HCT116 (cell line): ENCODE measurements around the gene FRMD4A. TPM values are rescaled to one million over a fixed set of nuclear protein-coding genes. Genes with fewer than 3 reads are reported as not detected.

ENCODE experiments used
- ATAC-seq: fragments of 200-7000 bp; cut with Tn5 transposase; 2 replicates; pipeline ENCODE4 v1.9.1; 2020; ENCODE audit warnings: mild to moderate bottlenecking, moderate library complexity
- BruUV-seq: library from RNA; stranded (reverse); fragments of 400-500 nt; replicated peaks from 2 replicates; lab custom pipeline; 2021; lab: Mats Ljungman, UMichigan
- CTCF ChIA-PET: fragments of 300-600 bp; sonication (Branson Sonifier 250); formaldehyde crosslinking; loops from one replicate; lab custom pipeline; 2021; ENCODE audit warnings: antibody characterized with exemption; lab: Charles Lee
- POLR2A ChIA-PET: fragments of 300-600, 350-600 bp; sonication (Branson Sonifier 250); formaldehyde crosslinking; loops from one replicate; lab custom pipeline; 2021; ENCODE audit warnings: antibody characterized with exemption; lab: Charles Lee
- RAD21 ChIA-PET, 2 experiments: fragments of 300-600 bp; sonication (Branson Sonifier 250); formaldehyde crosslinking; loops; one replicate each; lab custom pipeline; 2023; ENCODE audit warnings: low total read pairs in 2 of 2; ENCODE audit not compliant: uncharacterized antibody in 2 of 2, unreplicated experiment in 2 of 2, low non-redundant PET in 1 of 2; lab: Charles Lee
- DNase-seq: peaks from one replicate; pipeline ENCODE4 v3.0.0-alpha.2; 2010; ENCODE audit warnings: low read depth, low spot score
- H2AFZ ChIP-seq: fragments of 200-600 bp; shearing (Covaris generic), sonication (generic); 2 replicates; pipeline ENCODE4 v1.6.1; 2017; ENCODE audit warnings: low read depth, mixed run types, mixed read lengths, antibody characterized with exemption, low read length; ENCODE audit not compliant: poor library complexity, severe bottlenecking
- H3K27ac ChIP-seq: 2 replicates; pipeline ENCODE4 v1.5.1; 2012; ENCODE audit warnings: low read depth, low read length
- H3K27me3 ChIP-seq: fragments of 200-600 bp; sonication (generic); 2 replicates; pipeline ENCODE4 v1.6.1; 2016; ENCODE audit warnings: mixed run types, low read length, mixed read lengths; ENCODE audit not compliant: insufficient read depth
- H3K36me3 ChIP-seq, 2 experiments: fragments of 200-500 bp in 1 of 2; fragments of 200-600 bp in 1 of 2; sonication (Bioruptor generic) in 1 of 2; sonication (generic) in 1 of 2; 2 replicates each; pipeline versions ENCODE4 v1.5.1 to v1.6.1; 2014 to 2016; ENCODE audit warnings: low read length in 2 of 2, inconsistent platforms in 1 of 2, mixed read lengths in 1 of 2, mixed run types in 1 of 2; ENCODE audit not compliant: insufficient read depth in 2 of 2, control insufficient read depth in 1 of 2
- H3K4me1 ChIP-seq, 2 experiments: fragments of 200-600 bp in 1 of 2; sonication (generic) in 1 of 2; 2 replicates each; pipeline versions ENCODE4 v1.5.1 to v1.6.1; 2012 to 2017; ENCODE audit warnings: low read length in 2 of 2, inconsistent platforms in 1 of 2, mild to moderate bottlenecking in 1 of 2, mixed read lengths in 1 of 2, mixed run types in 1 of 2, moderate library complexity in 1 of 2; ENCODE audit not compliant: insufficient read depth in 2 of 2, control insufficient read depth in 1 of 2
- H3K4me2 ChIP-seq: fragments of 200-600 bp; sonication (generic); 2 replicates; pipeline ENCODE4 v1.6.1; 2017; ENCODE audit warnings: mixed run types, low read length, mixed read lengths
- H3K4me3 ChIP-seq, 2 experiments: fragments of 200-600 bp in 1 of 2; sonication (generic) in 1 of 2; replicated peaks in 1 of 2; 2 replicates each; pipeline ENCODE4 v1.5.1; 2011 to 2016; ENCODE audit warnings: low read length in 2 of 2, control low read depth in 1 of 2, low read depth in 1 of 2, mild to moderate bottlenecking in 1 of 2, mixed read lengths in 1 of 2, mixed run types in 1 of 2
- H3K79me2 ChIP-seq: fragments of 200-600 bp; sonication (generic); 2 replicates; pipeline ENCODE4 v1.6.1; 2017; ENCODE audit warnings: mild to moderate bottlenecking, mixed run types, low read length, moderate library complexity, mixed read lengths; ENCODE audit not compliant: insufficient read depth
- H3K9ac ChIP-seq: fragments of 200-600 bp; sonication (generic); 2 replicates; pipeline ENCODE4 v1.6.1; 2016; ENCODE audit warnings: low read length, mixed read lengths
- H3K9me2 ChIP-seq: fragments of 200-600 bp; sonication (generic), shearing (Covaris generic); 2 replicates; pipeline ENCODE4 v1.6.1; 2017; ENCODE audit warnings: mixed run types, mild to moderate bottlenecking, moderate library complexity; ENCODE audit not compliant: insufficient read depth
- H3K9me3 ChIP-seq, 2 experiments: fragments of 200-500 bp in 1 of 2; fragments of 200-600 bp in 1 of 2; sonication (Bioruptor generic) in 1 of 2; sonication (generic) in 1 of 2; 2 replicates each; pipeline ENCODE4 v1.6.1; 2014 to 2017; ENCODE audit warnings: low read length in 2 of 2, mixed read lengths in 2 of 2, inconsistent platforms in 1 of 2, low read depth in 1 of 2, mild to moderate bottlenecking in 1 of 2, mixed run types in 1 of 2, moderate library complexity in 1 of 2; ENCODE audit not compliant: control insufficient read depth in 1 of 2, insufficient read depth in 1 of 2
- H4K20me1 ChIP-seq: fragments of 200-600 bp; sonication (generic), shearing (Covaris generic); 2 replicates; pipeline ENCODE4 v1.6.1; 2017; ENCODE audit warnings: mixed run types, mild to moderate bottlenecking, moderate library complexity; ENCODE audit not compliant: insufficient read depth
- CBX3 ChIP-seq: IDR thresholded peaks from 2 replicates; pipeline ENCODE4 v1.6.1; 2012; ENCODE audit warnings: low read depth
- EGR1 ChIP-seq: IDR thresholded peaks from 2 replicates; pipeline ENCODE4 v1.6.1; 2012; ENCODE audit warnings: low read depth
- FOSL1 ChIP-seq: IDR thresholded peaks from 2 replicates; pipeline ENCODE4 v1.6.1; 2012; ENCODE audit warnings: low read depth
- JUND ChIP-seq: IDR thresholded peaks from 2 replicates; pipeline ENCODE4 v1.6.1; 2012
- MAX ChIP-seq: IDR thresholded peaks from 2 replicates; pipeline ENCODE4 v1.6.1; 2012
- POLR2A ChIP-seq: IDR thresholded peaks from 2 replicates; pipeline ENCODE4 v1.7.0; 2011; ENCODE audit warnings: borderline replicate concordance; ENCODE audit not compliant: insufficient read depth, insufficient read length; ENCODE audit errors: extremely low read depth
- POLR2AphosphoS5 ChIP-seq: IDR thresholded peaks from 2 replicates; pipeline ENCODE4 v1.6.1; 2011; ENCODE audit warnings: mild to moderate bottlenecking, low read depth, low read length, moderate library complexity
- RAD21 ChIP-seq: IDR thresholded peaks from 2 replicates; pipeline ENCODE4 v1.6.1; 2012; ENCODE audit warnings: low read depth, mild to moderate bottlenecking
- SIN3A ChIP-seq: IDR thresholded peaks from 2 replicates; pipeline ENCODE4 v1.6.1; 2012; ENCODE audit warnings: low read depth
- SP1 ChIP-seq: IDR thresholded peaks from 2 replicates; pipeline ENCODE4 v1.6.1; 2012; ENCODE audit warnings: low read depth
- SRF ChIP-seq: IDR thresholded peaks from 2 replicates; pipeline ENCODE4 v1.6.1; 2012; ENCODE audit warnings: low read depth
- TCF7L2 ChIP-seq: IDR thresholded peaks from 2 replicates; pipeline ENCODE4 v1.7.0; 2011; ENCODE audit warnings: borderline replicate concordance, inconsistent platforms; ENCODE audit not compliant: insufficient read depth, insufficient read length; ENCODE audit errors: extremely low read depth
- YY1 ChIP-seq: IDR thresholded peaks from 2 replicates; pipeline ENCODE4 v1.6.1; 2011; ENCODE audit warnings: low read length, low read depth, moderate library complexity, mild to moderate bottlenecking; ENCODE audit not compliant: insufficient replicate concordance; ENCODE audit errors: extremely low read depth
- ZBTB33 ChIP-seq: IDR thresholded peaks from 2 replicates; pipeline ENCODE4 v1.6.1; 2011; ENCODE audit warnings: mild to moderate bottlenecking, low read length, moderate library complexity; ENCODE audit not compliant: insufficient replicate concordance; ENCODE audit errors: extremely low read depth
- ZNF274 ChIP-seq: fragments of 200-500 bp; sonication (Bioruptor generic); IDR thresholded peaks from 2 replicates; pipeline ENCODE4 v1.6.1; 2014; ENCODE audit warnings: mild to moderate bottlenecking, low read depth, low read length, inconsistent platforms
- intact Hi-C: fragments of 100-400 bp; cut with micrococcal nuclease; formaldehyde crosslinking; loops from 2 replicates; pipeline ENCODE4 v1.10.0; 2022
- total RNA-seq: library from RNA; stranded (reverse); gene quantifications from one replicate; pipeline ENCODE4 v1.2.1, GENCODE V29; 2021; ENCODE audit not compliant: unreplicated experiment

The FRMD4A gene
- total RNA-seq, 1 experiment from 2014 or later, result 0.20 TPM

GRCh38 chr10:13911821-13912520 lies 418.8 kb downstream of the FRMD4A start:
- Histone ChIP-seq H3K79me2 (no peaks in the 10 kb centered on the region), H2AFZ (no peak overlapping the region), H3K9me3 (no peaks in the 10 kb centered on the region), H3K4me1 (no peaks in the 10 kb centered on the region), H3K27ac (no peak overlapping the region), H3K4me3 (no peak overlapping the region), H3K36me3 (no peaks in the 10 kb centered on the region), H3K9ac (no peak overlapping the region), H4K20me1 (no peaks in the 10 kb centered on the region), H3K9me2 (no peaks in the 10 kb centered on the region), H3K27me3 (peaks cover 11% of the 10 kb centered on the region), H3K4me2 (no peak overlapping the region)
- intact Hi-C loops, result no loop called here
- no TSS peak for BruUV-seq
- DNase-seq (no peak), ATAC-seq (no peak)
- TF ChIP-seq JUND (no peak), POLR2A (no peak), FOSL1 (no peak), CBX3 (no peak), SP1 (no peak), POLR2AphosphoS5 (no peak)
- ChIA-PET RAD21 (no interaction called here), CTCF (no interaction called here), POLR2A (no interaction called here)

GRCh38 chr10:13909516-13910258 lies 421.0 kb downstream of the FRMD4A start:
- Histone ChIP-seq H3K36me3 (no peaks in the 10 kb centered on the region), H3K4me2 (no peak overlapping the region), H3K9me2 (no peaks in the 10 kb centered on the region), H3K79me2 (no peaks in the 10 kb centered on the region), H3K4me1 (no peaks in the 10 kb centered on the region), H3K27me3 (peaks cover 19% of the 10 kb centered on the region), H3K9ac (no peak overlapping the region), H3K9me3 (no peaks in the 10 kb centered on the region), H4K20me1 (no peaks in the 10 kb centered on the region), H3K4me3 (no peak overlapping the region), H3K27ac (no peak overlapping the region), H2AFZ (no peak overlapping the region)
- BruUV-seq, result no TSS peak
- DNase-seq (no peak), ATAC-seq (no peak)
- ChIA-PET RAD21 (no interaction called here), POLR2A (no interaction called here), CTCF (no interaction called here)
- intact Hi-C loops, result no loop called here
- TF ChIP-seq SRF (no peak), TCF7L2 (no peak), RAD21 (no peak), ZBTB33 (no peak), MAX (no peak), YY1 (no peak), SIN3A (no peak), ZNF274 (no peak), POLR2A (no peak), CBX3 (no peak), EGR1 (no peak)
